ENCODE measurements around the gene AGO3.
A peak's percentile ranks its signal among the peaks of the same experiment; 100 is the strongest.
"Not testable (repeated sequence)": the region's sequence is repeated elsewhere in the genome, so short reads cannot be mapped to it uniquely, and the experiment has no call there.

AGO3 gene

DNA sequence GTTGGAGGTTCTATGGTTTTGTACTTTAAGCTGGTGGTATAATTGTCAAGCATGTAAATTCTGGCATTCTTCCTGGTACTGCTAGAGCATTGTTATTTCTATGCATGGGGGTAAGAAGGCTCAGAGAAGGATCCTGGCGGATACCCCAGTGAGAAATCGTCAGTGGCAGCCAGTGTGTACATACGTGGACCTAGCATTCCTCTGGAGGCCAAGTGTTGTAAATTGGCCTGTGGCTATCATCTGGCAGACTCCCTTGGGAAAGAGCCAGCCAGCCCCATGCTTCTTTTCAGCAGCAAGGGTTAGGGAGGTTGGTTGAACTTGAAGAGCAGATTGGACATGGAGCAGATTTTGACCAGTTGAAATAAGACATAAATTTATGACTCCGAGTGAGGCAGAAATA, 5.2 kb upstream of the AGO3 start:
- DNase-seq (ENCODE audit: low read depth), result no peak

DNA sequence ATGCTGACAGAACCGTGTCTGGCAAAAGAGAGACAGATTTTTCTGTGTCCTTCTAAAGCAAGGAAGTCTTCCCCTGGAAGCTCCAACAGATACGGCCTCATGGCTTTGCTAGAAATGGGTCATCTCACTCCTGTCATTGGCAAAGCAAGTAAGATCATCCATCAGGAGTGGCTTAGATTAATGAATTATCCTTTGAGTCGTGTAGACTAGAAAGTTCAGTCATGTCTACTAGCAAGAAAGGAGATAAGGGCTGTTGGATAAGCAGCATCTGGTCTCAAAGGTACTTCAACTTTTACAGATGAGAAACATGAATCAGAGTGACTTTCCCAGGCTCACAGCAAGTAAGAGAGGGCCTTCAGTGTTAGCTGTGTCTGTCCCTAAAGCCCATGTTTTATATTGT, 3.4 kb upstream of the AGO3 start:
- no peak for DNase-seq (ENCODE audit: low read depth)

DNA sequence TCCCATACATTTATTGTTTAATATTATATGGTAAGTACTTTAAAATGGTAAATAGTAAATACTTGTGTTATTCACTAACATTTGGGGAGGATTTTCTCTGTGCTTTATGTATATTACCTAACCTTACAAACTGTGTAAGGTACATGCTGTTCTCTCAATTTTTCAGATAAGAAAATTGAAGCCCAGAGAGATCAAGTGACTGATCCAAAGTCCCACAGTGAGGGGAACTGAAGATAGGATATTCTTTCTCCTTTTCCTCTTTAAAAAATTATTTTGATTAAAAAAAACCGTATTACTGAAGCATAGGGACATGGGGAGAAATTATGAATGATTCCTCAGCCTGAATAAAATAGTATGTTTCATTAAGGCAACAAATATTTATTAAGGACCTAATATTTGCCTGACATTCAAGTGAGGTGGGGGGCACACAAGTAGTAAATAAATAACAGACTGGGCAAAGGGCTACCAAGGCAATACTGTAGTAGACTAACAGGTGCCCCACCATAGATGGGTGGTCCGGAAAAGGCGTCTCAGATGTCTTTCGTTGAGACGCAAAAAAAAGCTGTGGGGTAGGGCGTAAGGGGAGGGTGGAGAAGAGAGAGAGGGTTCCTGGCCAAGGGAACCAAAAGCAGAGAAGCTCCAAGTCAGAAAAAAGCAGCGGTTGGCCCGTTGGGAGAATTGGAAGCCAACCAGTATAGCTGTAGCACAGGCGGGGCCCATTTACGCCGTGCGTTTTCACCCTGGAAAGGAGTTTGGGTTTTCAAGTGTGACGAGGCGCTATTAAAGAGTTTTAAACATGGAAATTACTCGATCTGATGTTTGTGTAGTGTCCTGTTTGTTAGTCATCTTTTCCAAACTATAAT, 944 bp upstream of the AGO3 start:
- peak; percentile 7 for DNase-seq (ENCODE audit: low read depth)

DNA sequence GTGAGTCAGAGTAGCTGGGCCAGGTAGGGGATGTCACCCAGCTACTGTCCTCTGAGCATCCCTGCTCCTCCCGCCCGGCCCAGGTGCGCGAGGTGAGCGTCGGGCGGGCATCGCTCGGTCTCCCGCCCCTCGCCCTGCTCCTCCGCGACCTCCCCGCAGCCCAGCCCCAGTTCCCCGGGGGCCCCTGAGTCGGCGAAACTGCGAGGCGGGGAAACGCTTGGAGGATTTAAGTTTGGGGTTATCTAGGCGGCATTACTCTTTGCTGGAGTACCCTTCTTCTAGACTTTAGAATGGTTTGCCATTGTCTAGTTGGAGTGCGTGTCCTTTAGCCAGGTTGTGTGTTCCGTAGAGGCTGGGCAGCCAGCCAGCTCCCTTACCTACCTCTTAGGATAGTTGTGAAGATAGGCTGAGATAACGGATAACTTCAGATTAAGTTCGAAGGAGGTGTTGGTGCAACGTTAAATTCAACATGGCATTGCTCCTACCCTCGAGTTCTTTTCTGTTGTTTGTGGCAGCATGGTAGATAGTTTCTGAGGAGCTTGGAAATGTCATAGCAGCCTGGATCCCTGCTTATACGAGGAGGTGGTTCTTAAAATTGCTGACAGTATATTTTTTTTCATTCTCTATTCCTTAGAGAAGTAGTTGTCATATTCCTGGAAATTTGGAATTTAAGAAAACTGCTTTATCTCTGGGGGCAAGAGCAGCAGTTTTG, 697 bp downstream of the AGO3 start:
- DNase-seq (ENCODE audit: low read depth), result no peak

DNA sequence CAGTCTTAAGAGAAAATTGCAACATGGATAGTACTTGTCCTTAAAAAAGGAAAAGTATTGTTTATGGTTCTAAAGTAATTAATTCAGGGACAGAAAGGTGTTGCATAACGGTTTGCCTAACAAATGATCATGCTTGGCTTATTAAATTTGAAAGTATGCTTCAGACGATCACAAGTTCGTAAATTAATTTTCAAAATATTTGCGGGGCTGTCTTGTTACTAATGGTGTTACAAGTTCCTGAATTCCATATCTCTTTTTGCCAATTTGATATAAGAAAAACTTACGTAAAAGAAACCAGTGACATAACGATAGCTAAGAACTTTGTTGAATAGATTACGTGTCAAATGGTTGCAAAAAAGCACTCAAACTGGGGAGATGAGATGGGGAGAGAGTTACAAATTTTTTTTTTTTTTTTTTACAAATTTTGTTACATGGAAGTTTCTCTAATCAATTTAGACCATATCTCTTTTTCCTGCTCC, 1.3 kb downstream of the AGO3 start:
- no peak for DNase-seq (ENCODE audit: low read depth)

DNA sequence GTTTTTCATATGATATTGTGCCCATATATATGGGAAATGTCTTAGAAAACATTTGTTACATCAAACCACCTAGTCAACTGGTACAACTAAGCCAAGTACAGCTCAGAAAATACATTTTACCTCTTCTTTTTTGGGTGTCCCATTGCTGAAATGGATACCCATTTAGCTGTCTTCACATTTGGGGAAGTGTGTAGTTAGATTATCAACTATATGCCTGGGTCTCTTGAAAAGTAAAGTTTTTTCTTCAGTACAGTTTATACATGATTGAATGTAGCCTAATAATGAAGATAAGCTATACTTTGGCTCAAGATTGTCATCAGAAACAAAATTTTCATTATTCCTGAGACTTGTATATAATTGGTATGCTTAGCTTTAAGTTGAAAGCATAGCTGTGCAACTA, 2.0 kb downstream of the AGO3 start:
- DNase-seq (ENCODE audit: low read depth), result no peak

DNA sequence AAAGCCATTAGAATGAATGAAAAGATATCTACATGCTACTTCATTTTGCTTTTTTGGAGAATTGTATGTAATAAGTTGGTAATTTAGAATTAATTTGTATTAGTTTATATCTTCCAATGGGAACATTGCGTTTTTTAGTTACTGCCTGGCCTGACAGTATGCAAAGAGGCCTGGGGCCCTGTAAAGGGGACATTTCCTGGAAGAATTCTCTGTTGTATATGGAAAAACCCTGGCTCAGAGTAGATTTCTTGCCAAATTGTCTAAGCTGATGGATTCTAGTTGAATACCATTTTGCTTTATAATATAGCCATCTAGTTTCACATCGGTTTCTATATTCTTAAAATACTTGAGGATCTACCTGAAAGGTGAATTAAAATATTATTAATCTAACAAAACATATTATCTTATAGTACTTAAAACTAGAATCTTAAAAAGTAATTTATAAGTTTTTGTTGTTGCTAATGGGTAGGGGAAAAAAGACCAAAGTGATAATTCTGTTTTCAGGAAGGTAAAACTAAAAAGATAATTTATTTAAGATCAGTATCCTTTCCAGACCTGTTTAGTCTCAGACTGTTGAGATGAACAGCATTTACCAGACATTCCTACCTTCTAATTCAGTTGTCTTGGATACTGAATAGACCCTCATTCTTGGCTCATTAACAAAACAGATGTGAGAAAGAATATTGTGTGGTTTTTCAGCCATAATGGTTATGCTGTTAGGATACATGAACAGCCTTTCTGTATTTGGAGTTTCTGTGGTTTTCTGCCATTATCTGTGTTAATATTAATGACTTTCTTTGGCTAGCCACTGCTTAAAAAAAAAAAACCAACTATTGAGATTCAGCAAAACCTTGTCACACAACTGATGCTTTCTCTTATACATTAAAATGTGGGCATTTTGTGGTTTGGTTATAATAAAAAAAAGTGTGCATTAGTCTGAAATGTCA, 4.8 kb downstream of the AGO3 start:
- DNase-seq (ENCODE audit: low read depth), result no peak

DNA sequence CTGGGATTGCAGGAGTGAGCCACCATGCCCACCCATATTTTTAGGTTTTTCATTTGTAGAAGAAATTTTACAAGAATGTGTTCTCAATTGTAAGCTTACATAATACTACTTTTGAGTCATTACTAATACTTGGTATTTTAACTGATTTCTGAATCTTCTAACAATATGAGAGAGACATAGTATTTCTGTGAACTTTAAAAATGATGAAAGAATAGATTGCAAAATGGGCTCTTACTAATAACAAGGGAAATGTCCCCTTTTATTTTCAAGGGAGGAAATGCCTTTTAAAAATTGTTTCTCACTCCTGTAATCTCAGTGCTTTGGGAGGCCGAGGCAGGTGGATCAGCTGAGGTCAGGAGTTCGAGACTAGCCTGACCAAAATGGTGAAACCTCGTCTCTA, 5.9 kb downstream of the AGO3 start:
- DNase-seq (ENCODE audit: low read depth), result no peak

DNA sequence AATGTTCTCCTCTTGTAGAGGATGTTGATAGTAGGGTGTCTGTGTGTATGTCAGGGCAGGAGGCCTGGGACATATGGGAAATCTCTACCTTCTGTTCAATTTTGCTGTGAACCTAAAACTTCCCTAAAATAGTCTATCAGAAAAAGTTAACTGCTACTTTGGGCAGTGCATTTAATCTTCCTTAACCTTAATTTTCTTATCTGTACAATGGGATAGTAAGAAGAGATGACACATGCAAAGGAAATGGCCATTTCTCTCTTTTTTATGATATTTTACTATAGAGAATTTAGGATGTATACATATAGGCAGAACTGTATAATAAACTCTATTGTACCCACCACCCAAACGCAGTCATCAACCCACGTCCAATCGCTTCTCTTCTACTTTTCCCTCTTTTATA, 8.6 kb downstream of the AGO3 start:
- DNase-seq (ENCODE audit: low read depth), result no peak

DNA sequence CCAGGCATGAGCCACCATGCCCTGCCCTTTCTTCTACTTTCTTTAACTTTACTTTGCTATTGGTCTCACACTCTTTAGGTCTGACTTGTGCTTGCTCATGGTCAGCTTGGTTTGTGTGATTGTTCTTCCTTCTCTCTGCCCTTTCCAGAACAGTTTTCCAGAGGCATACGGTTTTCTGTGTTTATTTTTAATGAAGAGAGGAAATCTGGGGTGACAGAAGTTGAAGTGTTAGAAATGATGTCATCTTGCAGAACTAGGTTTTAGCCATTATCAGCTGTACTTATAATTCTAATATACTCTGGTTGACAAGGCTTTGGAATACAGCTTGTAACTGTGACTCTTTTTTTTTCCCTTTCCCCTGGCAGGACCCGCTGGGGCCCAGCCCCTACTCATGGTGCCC, 14.4 kb downstream of the AGO3 start:
- no peak for DNase-seq (ENCODE audit: low read depth)

DNA sequence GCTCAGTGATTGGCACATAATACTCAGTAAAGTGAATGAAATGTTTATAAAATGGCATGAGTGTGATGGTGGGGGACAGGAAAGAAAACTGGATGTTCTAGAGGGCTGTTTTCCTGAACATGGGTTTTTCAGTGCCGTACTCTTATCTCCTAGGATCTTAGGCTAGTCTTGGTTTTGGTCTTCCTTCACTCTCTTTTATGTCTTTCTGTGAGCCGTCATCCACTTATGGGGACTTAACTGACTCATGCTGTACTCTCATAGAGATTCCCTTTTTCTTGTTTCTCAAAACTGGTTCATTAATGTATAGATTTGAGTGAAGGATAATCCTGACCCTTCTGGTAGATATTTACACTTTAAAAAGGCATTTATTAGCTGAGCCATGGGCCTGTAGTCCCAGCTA, 16.6 kb downstream of the AGO3 start:
- DNase-seq (ENCODE audit: low read depth), result no peak

DNA sequence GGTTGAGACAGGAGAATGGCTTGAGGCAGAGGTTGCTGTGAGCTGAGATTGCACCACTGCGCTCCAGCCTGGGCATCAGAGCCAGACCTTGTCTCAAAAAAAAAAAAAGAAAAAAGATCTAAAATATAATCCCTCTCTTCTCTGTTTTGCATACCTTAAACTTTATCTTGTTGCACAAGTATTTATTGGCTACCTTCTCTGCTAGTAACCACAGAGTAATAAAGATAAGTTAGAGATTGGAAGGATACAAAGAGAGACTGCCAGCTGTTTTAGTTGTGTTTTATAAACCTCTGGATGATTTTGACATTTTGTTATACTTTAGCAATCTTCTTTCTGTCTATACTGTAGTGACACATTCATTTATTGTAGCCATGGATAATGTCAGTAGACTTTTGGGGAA, 27.7 kb downstream of the AGO3 start:
- DNase-seq (ENCODE audit: low read depth), result no peak

DNA sequence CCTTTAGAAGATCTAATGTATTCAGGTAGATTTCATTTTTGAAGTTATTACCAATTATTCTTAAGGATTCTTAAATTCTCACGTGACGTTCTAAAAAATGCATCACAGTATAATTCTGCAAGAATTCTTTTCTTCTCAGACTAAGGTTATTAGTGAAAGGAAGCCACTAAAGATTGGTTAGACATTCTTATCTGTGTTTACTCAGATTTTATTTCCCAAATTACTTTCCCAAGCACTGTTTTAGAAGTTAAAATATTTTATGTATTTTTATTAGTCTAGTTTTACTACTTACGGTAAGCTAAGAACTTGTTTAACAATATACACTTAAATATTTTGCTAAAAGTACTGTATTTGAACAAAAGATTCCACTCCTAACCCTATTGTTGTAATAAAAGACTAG, 28.4 kb downstream of the AGO3 start:
- DNase-seq (ENCODE audit: low read depth), result no peak

DNA sequence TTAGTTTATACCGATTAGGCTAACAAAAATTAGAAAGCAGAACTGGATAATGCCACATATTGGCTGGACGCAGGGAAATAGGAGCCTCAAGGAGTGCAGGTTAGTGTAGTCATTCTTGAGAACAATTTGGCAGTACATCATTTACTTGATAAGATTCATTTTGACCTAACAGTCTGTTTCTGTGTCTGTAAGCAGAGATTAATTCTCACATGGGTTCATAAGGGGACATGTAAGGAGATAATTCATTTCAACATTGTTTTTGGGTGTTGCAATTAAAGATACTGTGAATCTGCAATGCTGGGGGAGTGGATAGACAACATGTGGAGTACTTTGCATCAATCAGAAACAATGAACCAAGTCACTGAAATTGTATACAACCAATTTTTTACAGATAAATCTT, 32.0 kb downstream of the AGO3 start:
- no peak for DNase-seq (ENCODE audit: low read depth)

DNA sequence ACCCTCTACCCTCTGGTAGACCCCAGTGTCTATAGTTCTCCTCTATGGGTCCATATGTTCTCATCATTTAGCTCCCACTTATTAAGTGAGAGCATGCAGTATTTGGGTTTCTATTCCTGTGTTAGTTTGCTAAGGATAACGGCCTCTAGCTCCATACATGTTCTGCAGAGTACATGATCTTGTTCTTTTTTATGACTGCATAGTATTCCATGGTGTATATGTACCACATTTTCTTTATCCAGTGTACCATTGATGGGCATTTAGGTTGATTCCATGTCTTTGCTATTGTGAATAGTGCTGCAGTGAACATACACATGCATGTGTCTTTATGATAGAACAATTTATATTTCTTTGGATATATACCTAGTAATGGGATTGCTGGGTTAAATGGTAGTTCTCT, 33.4 kb downstream of the AGO3 start:
- not testable (repeated sequence) for DNase-seq (ENCODE audit: low read depth)

DNA sequence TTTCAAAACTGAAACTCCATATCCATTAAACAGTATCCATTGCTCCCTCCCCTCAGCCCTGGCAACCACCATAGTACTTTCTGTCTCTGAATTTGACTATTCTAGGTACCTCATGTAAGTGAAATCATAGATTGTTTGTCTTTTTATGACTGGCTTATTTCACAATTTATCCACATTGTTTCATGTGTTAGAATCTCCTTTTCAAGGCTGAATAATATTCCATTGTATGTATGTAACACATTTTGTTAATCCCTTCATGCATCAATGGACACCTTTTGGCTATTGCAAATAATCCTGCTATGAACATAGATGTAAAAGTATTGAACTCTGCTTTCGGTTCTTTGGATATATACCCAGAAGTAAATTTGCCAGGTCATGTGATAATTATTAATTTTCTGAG, 37.5 kb downstream of the AGO3 start:
- no peak for DNase-seq (ENCODE audit: low read depth)

DNA sequence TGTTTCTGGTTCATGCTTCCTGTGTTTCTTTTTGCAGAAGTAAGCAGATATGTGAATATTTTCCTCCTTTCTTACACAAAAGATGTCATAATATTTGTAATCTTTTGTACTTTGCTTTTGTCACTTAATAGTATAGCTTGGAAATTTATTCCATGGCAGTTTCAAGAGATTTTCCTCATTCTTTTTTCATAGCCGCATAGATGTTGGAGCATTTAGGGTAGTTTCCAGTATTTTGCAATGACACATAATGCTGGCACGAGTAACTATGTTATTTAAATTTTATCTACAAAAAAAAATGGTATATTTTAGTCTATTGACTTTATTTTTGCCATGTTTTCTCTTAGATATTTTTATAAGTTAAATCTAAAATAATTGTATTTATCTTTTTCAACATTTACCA, 40.7 kb downstream of the AGO3 start:
- DNase-seq (ENCODE audit: low read depth), result no peak

DNA sequence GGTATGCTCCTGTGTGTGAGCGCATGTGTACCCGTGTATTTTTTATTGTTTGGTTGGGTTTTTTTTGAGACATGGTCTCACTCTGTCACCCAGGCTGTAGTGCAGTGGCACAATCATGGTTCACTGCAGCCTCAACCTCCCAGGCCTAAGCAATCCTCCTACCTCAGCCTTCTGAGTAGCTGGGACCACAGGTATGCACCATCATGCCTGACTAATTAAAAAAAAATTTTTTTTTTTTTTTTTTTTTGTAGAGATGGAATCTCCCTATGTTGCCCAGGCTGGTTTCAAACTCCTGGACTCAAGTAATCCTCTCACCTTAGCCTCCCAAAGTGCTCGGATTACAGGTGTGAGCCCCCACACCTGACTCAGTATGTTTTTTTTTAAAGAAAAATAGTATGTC, 41.7 kb downstream of the AGO3 start:
- not testable (repeated sequence) for DNase-seq (ENCODE audit: low read depth)

DNA sequence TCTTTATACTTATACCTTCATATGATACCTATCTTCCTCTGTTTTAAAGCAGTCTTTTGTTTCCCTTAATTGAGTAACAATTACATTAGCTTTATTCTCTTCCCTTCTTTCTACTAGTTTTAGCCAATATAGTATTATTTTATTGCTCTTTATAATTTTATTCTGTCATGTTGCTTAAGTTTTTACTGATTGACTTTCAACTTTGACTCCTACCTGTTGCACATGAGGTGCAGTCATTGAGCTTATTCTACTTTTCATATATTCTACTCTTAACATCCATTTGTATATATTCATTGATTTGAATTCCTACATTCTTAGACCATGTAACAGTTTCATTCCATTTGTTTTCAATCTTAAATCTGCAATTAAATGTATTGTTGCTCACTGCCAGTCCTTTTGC, 49.2 kb downstream of the AGO3 start:
- DNase-seq (ENCODE audit: low read depth), result no peak

DNA sequence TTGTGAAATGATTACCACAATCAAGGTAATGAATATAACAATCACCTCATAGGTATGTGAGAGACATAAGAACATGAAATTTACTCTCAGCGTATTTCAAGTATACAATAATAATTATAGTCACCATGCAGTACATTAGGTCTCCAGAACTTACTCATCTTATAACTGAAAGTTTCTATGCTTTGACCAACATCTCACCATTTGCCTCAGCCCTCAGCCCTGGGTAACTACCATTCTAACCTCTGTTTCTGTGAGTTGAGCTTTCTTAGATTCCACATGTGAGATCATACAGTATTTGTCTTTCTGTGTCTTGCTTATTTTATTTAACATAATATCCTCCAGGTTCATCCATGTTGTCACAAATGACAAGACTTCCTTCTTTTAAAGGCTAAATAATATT, 57.3 kb downstream of the AGO3 start:
- no peak for DNase-seq (ENCODE audit: low read depth)

DNA sequence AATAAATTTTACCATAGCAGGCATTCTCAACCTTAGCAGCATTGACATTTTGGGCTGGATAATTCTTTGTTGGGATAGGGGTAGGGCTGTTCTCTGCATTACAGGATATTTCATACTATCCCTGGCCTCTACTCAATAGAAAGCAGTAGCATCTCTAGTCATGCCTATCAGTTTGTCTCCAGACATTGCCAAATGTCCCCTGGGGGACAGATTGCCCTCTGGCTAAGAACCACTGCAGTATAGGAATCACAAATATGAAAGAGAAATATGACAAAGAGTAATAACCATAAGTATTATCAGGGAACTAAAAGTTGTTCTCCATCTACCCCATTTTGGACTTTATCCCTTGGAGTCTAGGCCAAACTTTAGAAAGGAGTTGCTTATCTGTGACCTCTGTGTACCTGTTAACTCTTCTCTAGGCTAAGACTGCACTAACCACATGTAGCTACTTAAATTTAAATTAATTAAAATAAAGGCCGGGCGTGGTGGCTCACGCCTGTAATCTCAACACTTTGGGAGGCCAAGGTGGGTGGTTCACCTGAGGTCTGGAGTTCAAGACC, 76.1 kb downstream of the AGO3 start:
- DNase-seq (ENCODE audit: low read depth), result no peak

DNA sequence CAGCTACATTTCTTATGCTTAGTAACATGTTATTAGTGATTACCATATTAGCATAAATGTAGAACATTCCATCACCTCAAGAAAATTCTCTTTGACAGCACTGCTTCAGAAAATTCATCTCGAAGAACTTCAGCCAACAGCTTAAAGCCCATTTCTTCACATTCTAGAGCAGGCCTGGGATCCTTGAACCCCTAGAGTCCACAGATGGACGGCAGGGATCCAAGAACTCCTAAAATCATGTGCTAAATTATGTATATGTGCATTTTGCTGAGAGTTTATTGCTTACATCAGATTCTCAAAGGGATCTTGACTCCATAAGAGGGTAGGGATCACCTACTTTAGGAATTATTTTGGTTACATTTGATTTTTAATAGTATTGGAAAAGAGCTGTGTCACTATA, 76.8 kb downstream of the AGO3 start:
- DNase-seq (ENCODE audit: low read depth), result no peak
